Measurements from ENCODE around the gene CCDC27. TPM values are rescaled to one million over a fixed set of nuclear protein-coding genes. Genes with fewer than 3 reads are reported as not detected.

The CCDC27 gene
- total RNA-seq, 1 experiment from 2014 or later, result not detected

- peak; percentile 24 for DNase-seq (ENCODE audit: low read depth)
These were observed 22.8 kb downstream of the CCDC27 start for GRCh38 chr1:3774946-3775489.

GRCh38 chr1:3775490-3776230 is 23.4 kb downstream of the CCDC27 start:
- DNase-seq (ENCODE audit: low read depth), result peak; percentile 68

GRCh38 chr1:3776231-3776961 is 24.1 kb downstream of the CCDC27 start:
- DNase-seq (ENCODE audit: low read depth), result no peak

GRCh38 chr1:3777078-3777547 is 24.9 kb downstream of the CCDC27 start:
- no peak for DNase-seq (ENCODE audit: low read depth)

- DNase-seq (ENCODE audit: low read depth), result no peak
These were observed 25.7 kb downstream of the CCDC27 start for GRCh38 chr1:3777647-3778589.

GRCh38 chr1:3778590-3779264 is 26.5 kb downstream of the CCDC27 start:
- DNase-seq (ENCODE audit: low read depth), result no peak

GRCh38 chr1:3779265-3779911 is 27.1 kb downstream of the CCDC27 start:
- DNase-seq (ENCODE audit: low read depth), result no peak

GRCh38 chr1:3779912-3780416 is 27.7 kb downstream of the CCDC27 start:
- no peak for DNase-seq (ENCODE audit: low read depth)

- DNase-seq (ENCODE audit: low read depth), result no peak
These were observed 28.7 kb downstream of the CCDC27 start for GRCh38 chr1:3780901-3781300.

- no peak for DNase-seq (ENCODE audit: low read depth)
These were observed 31.6 kb downstream of the CCDC27 start for GRCh38 chr1:3783651-3784474.

- DNase-seq (ENCODE audit: low read depth), result no peak
These were observed 32.8 kb downstream of the CCDC27 start for GRCh38 chr1:3785045-3785444.

- no peak for DNase-seq (ENCODE audit: low read depth)
These were observed 33.4 kb downstream of the CCDC27 start for GRCh38 chr1:3785456-3786157.

- no peak for DNase-seq (ENCODE audit: low read depth)
These were observed 34.5 kb downstream of the CCDC27 start for GRCh38 chr1:3786468-3787348.

GRCh38 chr1:3787349-3787715 is 35.1 kb downstream of the CCDC27 start:
- no peak for DNase-seq (ENCODE audit: low read depth)

GRCh38 chr1:3787745-3788605 is 35.7 kb downstream of the CCDC27 start:
- DNase-seq (ENCODE audit: low read depth), result no peak

GRCh38 chr1:3788756-3789420 is 36.6 kb downstream of the CCDC27 start:
- DNase-seq (ENCODE audit: low read depth), result no peak
